ENCODE data around the gene MCTP1.

GRCh38 chr5:94693043-94693822 lies 591.7 kb downstream of the MCTP1 start:
- TF ChIP-seq CTCF (IDR thresholded peaks at IDR 0.05; ENCODE audit: poor library complexity, severe bottlenecking) (peak; percentile 80), TAF1 (IDR thresholded peaks at IDR 0.05; ENCODE audit: low read depth) (no peak), POLR2AphosphoS5 (IDR thresholded peaks at IDR 0.05) (no peak)

All from neural cell (in vitro differentiated cells).